Sigmoid colon (tissue), 4 donors: Measurements from ENCODE around the gene YPEL1.

ENCODE experiments used
- EP300 ChIP-seq, 4 donors: sonication (generic); formaldehyde crosslinking; IDR thresholded peaks; one replicate each; pipeline ENCODE4 v1.6.1; 2017; ENCODE audit warnings: antibody characterized with exemption in 4 of 4
- TF ChIP-seq, protein P1 (sequence below), 4 experiments: fragments of 450-650 bp in 3 of 4; fragments of 200-600 bp in 1 of 4; IDR thresholded peaks; one replicate each; pipeline ENCODE4 v1.5.1; 2016 to 2019; ENCODE audit warnings: antibody characterized with exemption in 4 of 4, mild to moderate bottlenecking in 3 of 4, moderate library complexity in 2 of 4

DNA sequence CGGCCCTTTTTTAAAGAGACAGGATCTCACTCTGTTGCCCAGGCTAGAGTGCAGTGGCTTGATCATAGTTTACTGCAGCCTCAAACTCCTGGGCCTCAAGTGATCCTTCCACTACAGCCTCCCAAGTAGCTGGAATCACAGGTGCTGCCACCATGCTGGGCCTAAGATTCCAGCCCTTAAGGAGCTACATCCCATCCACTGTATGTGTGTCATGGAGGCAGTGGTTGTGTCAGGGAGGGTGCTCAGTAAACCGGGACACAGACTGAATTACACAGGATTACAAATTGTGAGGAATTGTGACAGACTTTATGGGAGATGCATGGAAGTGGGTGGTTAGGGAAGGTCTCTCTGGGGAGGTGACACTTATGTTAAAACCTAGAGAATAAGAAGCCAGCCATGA lies 71.9 kb downstream of the YPEL1 start:
- TF ChIP-seq, protein P1, sequence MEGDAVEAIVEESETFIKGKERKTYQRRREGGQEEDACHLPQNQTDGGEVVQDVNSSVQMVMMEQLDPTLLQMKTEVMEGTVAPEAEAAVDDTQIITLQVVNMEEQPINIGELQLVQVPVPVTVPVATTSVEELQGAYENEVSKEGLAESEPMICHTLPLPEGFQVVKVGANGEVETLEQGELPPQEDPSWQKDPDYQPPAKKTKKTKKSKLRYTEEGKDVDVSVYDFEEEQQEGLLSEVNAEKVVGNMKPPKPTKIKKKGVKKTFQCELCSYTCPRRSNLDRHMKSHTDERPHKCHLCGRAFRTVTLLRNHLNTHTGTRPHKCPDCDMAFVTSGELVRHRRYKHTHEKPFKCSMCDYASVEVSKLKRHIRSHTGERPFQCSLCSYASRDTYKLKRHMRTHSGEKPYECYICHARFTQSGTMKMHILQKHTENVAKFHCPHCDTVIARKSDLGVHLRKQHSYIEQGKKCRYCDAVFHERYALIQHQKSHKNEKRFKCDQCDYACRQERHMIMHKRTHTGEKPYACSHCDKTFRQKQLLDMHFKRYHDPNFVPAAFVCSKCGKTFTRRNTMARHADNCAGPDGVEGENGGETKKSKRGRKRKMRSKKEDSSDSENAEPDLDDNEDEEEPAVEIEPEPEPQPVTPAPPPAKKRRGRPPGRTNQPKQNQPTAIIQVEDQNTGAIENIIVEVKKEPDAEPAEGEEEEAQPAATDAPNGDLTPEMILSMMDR (IDR thresholded peaks at IDR 0.05): no peak
- TF ChIP-seq EP300 (IDR thresholded peaks at IDR 0.05): no peak
